ENCODE data around the gene RSKR. TPM values are rescaled to one million over a fixed set of nuclear protein-coding genes. Genes with fewer than 3 reads are reported as not detected.
A peak's percentile ranks its signal among the peaks of the same experiment; 100 is the strongest.

The RSKR gene
- total and polyA plus RNA-seq, 9 of the 15 experiments (the other 6 are each of a cell fraction or from before 2014, with no cell fraction given), result 1.4 to 42.3 (median 16.2) TPM

DNA sequence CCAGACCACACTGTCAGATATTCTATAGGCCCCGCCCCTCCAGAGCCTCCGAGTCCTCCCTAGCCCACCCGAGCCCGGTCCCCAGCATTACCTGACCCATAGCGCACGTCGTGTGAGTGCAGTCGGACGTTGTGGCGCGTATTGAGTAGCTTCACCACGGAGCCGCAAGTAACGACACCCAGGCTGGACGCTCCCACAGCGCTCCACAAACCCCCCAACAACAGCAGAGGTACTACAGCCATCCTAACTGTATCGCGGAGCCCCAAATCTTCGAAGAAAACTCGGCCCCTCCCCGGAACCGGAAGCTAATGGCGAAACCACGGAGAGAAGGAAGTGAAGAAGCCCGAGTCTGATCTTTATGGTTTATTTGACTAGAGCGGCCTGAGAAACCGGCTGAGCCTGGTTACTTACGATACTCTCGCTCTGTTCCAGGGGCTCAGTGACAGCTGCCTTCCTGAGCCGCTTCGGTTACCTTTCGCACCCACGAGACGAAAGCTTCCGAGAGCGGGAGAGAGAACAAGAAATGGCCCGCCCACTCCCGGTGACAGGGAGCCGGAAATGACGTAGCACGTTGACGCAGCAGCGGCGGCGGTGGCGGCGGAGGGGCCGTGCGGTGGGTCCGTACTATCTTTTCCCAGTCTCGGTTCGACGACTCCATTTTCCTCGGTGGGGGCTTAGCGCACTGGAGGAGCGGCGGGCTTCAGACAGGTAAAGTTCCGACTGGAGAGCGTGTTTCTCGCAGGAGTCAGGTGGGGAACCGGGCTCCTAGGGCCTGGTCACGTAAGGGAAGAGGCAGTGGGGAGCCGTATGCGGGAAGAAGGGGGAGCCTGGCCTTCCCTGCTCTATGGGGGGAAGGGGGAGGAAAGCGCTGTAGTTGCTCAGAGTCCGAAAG, 47.9 kb upstream of the RSKR start, which contains the start of the genes SDF2 and SUPT6H (continued):
- peak; percentile 69 for TF ChIP-seq HMGN3 (IDR thresholded peaks at IDR 0.05; ENCODE audit: borderline replicate concordance, extremely low read depth, insufficient read length, low read depth, low read length)
- peak; percentile 95 for TF ChIP-seq C11orf30 (IDR thresholded peaks at IDR 0.05; ENCODE audit: low read depth)
- no peak for TF ChIP-seq ILK (tag; IDR thresholded peaks at IDR 0.05; ENCODE audit: borderline replicate concordance, low read depth)
- TF ChIP-seq MTA1 (IDR thresholded peaks at IDR 0.05; ENCODE audit: borderline replicate concordance), result 0 out of 2 replicates have a peak, but pooled peaks have one; percentile 32
- no peak for TF ChIP-seq ZNF830 (CRISPR knock-in tag; IDR thresholded peaks at IDR 0.05)
- TF ChIP-seq, protein P1, sequence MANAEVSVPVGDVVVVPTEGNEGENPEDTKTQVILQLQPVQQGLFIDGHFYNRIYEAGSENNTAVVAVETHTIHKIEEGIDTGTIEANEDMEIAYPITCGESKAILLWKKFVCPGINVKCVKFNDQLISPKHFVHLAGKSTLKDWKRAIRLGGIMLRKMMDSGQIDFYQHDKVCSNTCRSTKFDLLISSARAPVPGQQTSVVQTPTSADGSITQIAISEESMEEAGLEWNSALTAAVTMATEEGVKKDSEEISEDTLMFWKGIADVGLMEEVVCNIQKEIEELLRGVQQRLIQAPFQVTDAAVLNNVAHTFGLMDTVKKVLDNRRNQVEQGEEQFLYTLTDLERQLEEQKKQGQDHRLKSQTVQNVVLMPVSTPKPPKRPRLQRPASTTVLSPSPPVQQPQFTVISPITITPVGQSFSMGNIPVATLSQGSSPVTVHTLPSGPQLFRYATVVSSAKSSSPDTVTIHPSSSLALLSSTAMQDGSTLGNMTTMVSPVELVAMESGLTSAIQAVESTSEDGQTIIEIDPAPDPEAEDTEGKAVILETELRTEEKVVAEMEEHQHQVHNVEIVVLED (CRISPR knock-in tag; IDR thresholded peaks at IDR 0.05), result peak; percentile 96
- no peak for TF ChIP-seq DMBX1 (CRISPR knock-in tag; IDR thresholded peaks at IDR 0.05; ENCODE audit: borderline replicate concordance)
- TF ChIP-seq ZKSCAN1 (IDR thresholded peaks at IDR 0.05; ENCODE audit: low read depth, low read length), result 0 out of 2 replicates have a peak, but pooled peaks have one; percentile 14
- peak; percentile 75 for TF ChIP-seq MYC (IDR thresholded peaks at IDR 0.05; ENCODE audit: low read depth, low read length)
- peak; percentile 64; the same call in 1 of the 2 replicates for TF ChIP-seq MYC (CRISPR knock-in tag; IDR thresholded peaks at IDR 0.05; ENCODE audit: borderline replicate concordance, low read depth)
- peak in 1 of 2 experiments; percentile 52; a peak in 1 of 4 replicates for TF ChIP-seq ETV6 (IDR thresholded peaks at IDR 0.05; ENCODE audit: borderline replicate concordance in 1 of 2, low read depth in 2 of 2, low read length in 1 of 2)
- 0 out of 2 replicates have a peak, but pooled peaks have one; percentile 51 for TF ChIP-seq ETV6 (CRISPR knock-in tag; IDR thresholded peaks at IDR 0.05; ENCODE audit: borderline replicate concordance)
- TF ChIP-seq L3MBTL2 (IDR thresholded peaks at IDR 0.05), result peak; percentile 79
- peak; percentile 62; the same call in 1 of the 2 replicates for TF ChIP-seq NCOA1 (IDR thresholded peaks at IDR 0.05; ENCODE audit: low read depth)
- 0 out of 2 replicates have a peak, but pooled peaks have one; percentile 10 for TF ChIP-seq SOX6 (IDR thresholded peaks at IDR 0.05)
- TF ChIP-seq ZNF780A (CRISPR knock-in tag; IDR thresholded peaks at IDR 0.05), result no peak
- no peak for TF ChIP-seq NFXL1 (CRISPR knock-in tag; IDR thresholded peaks at IDR 0.05)
- TF ChIP-seq TRIM28 (IDR thresholded peaks at IDR 0.05), result peak; percentile 21; the same call in 1 of the 2 replicates
- TF ChIP-seq TAF9B (IDR thresholded peaks at IDR 0.05; ENCODE audit: partially characterized antibody), result peak; percentile 94
- TF ChIP-seq, protein P2, sequence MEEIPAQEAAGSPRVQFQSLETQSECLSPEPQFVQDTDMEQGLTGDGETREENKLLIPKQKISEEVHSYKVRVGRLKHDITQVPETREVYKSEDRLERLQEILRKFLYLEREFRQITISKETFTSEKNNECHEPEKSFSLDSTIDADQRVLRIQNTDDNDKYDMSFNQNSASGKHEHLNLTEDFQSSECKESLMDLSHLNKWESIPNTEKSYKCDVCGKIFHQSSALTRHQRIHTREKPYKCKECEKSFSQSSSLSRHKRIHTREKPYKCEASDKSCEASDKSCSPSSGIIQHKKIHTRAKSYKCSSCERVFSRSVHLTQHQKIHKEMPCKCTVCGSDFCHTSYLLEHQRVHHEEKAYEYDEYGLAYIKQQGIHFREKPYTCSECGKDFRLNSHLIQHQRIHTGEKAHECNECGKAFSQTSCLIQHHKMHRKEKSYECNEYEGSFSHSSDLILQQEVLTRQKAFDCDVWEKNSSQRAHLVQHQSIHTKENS (CRISPR knock-in tag; IDR thresholded peaks at IDR 0.05), result no peak
- no peak for TF ChIP-seq RFX7 (CRISPR knock-in tag; IDR thresholded peaks at IDR 0.05)
- no peak for TF ChIP-seq BRF1 (IDR thresholded peaks at IDR 0.05; ENCODE audit: borderline replicate concordance, extremely low read depth, insufficient read length)
- TF ChIP-seq, protein P3, sequence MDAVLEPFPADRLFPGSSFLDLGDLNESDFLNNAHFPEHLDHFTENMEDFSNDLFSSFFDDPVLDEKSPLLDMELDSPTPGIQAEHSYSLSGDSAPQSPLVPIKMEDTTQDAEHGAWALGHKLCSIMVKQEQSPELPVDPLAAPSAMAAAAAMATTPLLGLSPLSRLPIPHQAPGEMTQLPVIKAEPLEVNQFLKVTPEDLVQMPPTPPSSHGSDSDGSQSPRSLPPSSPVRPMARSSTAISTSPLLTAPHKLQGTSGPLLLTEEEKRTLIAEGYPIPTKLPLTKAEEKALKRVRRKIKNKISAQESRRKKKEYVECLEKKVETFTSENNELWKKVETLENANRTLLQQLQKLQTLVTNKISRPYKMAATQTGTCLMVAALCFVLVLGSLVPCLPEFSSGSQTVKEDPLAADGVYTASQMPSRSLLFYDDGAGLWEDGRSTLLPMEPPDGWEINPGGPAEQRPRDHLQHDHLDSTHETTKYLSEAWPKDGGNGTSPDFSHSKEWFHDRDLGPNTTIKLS (IDR thresholded peaks at IDR 0.05; ENCODE audit: borderline replicate concordance, low read depth), result peak; percentile 83
- TF ChIP-seq RHOXF2B (CRISPR knock-in tag; conservative IDR thresholded peaks at IDR 0.05), result no peak
- TF ChIP-seq GABPA (tag; conservative IDR thresholded peaks at IDR 0.05; ENCODE audit: low read depth), result peak; percentile 98

Data from K562 (cell line).